Astrocyte of the hippocampus (primary cell): ENCODE measurements around the gene CFAP20DC.
"Not testable (repeated sequence)": the region's sequence is repeated elsewhere in the genome, so short reads cannot be mapped to it uniquely, and the experiment has no call there.

Experiments used
- DNase-seq: peaks from one replicate; pipeline ENCODE4 v3.0.0; 2011; ENCODE audit warnings: low read depth, low spot score

Gene CFAP20DC

DNA sequence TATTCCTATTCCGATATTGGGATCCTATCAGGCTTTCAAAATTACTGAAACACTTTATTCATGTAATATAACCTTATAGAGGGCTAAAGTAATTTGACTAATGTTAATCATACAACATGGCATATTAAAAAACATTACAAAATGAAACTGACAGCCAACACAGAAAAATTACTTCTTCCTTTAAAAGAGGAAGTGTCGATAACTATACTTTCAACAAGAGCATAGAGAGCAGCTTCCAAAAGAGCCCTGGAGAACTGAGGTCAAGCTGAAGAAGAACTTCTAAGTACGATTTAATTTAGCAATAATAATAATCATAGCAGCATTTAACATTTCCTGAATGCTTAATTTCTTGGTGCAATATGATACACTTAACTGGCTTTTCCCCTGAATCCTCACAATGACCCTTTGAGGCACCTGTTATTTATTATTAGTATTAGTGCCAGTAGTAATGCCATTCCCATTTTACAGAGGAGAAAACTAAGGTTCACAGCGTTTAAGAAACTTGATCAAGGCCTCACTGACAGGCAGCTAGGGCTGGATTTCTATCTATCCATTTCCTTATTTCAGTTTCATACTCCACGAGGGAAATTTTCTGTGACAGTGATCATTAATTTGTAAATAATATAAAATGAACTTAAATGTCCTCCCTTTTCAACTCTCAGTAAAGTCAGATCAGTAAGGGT lies 181.6 kb downstream of the CFAP20DC start:
- no peak for DNase-seq

DNA sequence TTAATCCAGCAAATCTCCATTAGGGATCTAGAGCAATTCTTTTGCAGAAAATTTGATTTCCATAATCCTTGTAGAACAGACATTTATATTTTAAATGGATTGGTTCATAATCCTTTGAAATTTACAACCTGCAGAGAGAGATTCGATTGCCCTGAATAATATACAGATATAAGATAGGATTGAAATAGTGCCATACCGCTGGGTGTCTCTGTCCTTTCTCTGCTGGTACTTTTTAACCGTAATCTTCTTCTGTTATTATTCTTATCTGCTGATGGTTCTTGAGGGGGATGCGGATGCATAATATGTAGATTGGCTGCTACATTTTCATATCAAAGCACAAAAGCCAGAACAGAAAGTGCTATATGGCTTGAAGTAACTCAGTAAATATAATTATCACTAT lies 182.2 kb downstream of the CFAP20DC start:
- no peak for DNase-seq

DNA sequence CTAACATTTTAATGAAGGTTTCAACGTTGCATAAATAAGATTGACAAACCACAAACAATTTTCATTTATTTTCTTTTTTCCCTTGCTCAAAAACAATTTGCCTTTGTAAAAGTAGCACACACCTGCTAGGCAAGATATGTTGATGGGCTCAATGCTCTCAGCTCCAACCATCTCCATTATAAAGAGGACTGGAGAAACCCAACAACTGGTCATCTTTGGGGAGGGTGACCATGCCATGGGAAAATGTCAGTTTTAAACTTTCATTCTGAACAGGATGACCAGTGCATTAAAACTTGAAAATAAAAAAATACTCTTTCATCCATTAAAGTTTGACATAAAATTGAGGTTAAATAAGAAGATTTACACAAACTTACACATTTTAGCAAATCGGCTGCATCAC lies 183.7 kb downstream of the CFAP20DC start:
- no peak for DNase-seq

DNA sequence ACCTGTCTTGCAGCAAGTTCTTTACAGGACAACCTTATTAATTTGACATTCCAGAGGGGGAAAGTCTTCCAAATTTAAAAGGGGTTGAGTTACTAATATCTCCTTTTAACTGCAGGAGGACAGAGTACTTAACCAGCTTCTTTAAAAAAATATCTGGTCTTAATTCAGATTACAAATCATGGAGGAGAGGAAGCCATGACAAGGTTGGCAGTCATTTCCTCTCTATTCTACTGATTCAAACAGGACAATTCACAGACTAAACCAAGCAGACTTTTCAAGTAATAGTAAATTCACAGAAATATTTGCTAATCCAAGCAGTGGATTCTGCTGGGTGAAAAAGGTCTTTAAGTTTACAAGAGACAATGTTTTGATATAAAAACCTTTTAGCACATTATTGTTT lies 185.3 kb downstream of the CFAP20DC start:
- no peak for DNase-seq

DNA sequence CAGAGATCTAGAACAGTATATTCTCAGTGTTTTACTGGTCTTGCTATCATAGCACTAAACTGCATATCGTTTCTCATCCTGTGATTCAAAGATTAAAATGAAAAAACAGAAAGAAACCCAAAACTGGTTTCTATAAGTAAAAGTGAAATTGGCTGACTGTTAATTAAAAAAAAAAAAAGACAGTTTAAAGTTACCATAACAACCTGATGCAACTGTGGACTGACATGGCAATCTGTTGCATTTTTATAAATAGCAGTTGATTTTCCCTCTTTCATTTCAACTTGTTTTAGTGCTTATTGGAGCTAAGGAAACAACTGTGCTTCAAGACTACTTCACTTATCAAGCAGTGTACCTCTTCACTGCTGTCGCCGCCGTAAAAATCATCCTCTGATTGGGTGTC lies 186.6 kb downstream of the CFAP20DC start:
- no peak for DNase-seq

DNA sequence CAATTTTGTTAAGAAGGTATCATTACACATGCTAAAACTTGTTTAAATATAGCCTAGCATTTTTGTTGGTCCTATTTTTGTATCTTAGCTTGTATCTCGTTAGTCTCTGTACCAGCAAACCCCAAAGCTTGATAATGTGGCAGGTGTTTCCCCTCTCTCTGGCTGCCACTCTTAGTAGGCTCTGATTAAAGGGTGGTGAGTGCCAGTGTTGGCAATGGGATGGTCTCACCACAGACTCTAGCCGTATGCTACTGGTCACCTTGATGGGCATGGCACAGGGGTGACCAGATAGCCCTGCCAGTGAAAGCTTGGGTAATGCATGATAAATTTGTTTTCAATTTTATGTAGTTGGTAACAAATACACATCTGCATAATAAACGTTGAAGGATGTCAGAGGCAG lies 188.3 kb downstream of the CFAP20DC start:
- no peak for DNase-seq

DNA sequence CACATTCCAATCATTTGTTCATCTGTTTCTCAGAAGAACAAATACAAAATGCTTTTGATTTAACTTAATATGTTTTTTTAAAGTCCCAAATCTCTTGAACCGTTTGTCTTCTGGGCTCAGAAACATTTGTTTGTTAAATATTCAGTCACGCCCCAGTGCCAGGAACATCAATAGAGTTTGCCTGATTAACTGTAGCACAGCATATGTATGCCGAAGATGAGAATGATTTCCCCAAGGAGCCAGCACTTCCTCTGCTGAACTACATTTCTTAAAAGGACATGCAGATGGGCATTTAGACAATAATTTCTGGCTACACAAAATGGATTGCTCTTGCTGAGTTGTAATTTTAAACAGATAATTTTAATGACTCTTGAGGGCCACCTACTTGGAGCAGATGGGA lies 191.7 kb downstream of the CFAP20DC start:
- DNase-seq, result no peak

DNA sequence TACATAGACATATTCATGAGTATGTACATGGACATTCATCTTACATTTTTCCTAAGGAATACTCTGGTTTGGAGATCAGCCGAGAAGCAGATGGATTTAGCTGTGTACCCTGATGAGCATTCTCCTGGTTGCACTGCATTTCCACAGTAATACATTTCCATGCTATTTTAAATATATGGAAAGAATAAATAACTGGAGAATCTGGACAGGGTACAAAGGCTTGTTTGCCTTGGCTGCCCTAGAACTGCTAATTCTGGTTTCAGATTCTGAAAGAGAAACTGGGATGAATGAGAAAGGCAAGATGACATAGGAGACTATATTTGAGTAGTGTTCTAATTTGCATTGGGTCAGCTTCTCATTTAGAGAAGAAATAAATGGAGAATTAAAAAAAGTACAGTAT lies 192.4 kb downstream of the CFAP20DC start:
- DNase-seq, result peak; percentile 17

DNA sequence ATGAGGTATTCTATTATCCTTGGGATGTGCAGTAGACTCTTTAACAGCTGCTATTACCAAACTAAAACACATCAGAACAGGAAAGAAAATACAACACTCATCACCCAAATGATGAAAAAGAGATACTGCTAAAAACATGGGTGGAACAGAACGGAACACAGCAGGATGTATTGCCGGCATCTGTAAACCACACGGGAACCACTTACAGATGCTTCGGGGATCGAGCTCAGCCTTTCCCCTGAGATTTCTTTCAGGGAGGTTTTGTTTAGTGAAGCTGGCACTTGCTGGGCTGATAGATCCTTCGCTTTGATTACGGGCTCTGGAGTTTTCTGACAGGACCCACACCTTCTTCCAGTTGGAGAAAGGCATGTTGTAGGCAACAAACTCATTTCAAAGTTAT lies 201.0 kb downstream of the CFAP20DC start:
- no peak for DNase-seq

DNA sequence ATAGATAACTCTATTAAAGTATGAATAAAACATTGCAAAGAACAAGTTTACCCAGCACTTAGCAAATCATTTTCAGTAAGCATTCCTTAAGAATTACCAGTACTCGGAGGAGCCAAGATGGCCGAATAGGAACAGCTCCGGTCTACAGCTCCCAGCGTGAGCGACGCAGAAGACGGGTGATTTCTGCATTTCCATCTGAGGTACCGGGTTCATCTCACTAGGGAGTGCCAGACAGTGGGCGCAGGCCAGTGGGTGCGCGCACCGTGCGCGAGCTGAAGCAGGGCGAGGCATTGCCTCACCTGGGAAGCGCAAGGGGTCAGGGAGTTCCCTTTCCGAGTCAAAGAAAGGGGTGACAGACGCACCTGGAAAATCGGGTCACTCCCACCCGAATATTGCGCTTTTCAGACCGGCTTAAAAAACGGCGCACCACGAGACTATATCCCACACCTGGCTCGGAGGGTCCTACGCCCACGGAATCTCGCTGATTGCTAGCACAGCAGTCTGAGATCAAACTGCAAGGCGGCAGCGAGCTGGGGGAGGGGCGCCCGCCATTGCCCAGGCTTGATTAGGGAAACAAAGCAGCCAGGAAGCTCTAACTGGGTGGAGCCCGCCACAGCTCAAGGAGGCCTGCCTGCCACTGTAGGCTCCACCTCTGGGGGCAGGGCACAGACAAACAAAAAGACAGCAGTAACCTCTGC lies 207.6 kb downstream of the CFAP20DC start:
- not testable (repeated sequence) for DNase-seq

DNA sequence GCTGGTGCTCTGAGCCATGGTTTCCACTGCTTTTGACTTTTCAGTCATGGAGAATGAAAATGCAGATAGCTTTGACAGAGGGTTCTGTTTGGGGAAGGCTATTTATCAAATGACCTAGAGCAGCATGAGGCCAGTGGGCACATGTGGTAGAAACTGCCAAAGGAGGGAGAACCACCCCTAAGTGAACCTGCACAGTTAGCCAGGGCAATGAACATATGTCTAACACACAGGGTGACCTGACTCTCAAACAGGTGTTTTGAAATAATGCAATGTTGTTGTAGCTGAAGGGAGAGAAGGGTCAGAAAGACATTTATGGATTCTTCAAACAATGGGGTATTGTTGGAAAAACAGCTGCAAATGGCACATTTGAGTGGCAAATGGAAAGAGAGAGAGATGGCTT lies 208.9 kb downstream of the CFAP20DC start:
- no peak for DNase-seq

DNA sequence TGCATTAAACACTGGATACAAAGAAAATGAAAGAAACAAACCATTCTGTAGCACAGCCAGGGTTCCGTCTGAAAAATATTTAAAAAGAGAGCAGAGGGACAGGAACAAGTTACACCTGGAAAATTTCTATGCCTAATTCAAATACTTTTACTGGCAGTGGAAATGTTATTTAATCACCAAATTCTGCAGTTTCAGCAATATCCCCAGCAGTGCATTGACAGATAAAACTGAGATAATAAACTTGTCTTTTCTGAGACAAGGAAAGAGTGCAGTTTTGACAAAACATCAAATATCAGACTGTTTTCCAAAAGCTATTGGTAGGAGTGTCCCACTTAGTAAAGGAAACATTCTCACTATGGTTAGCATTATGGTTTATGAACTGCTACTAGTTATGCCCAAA lies 209.9 kb downstream of the CFAP20DC start:
- no peak for DNase-seq

DNA sequence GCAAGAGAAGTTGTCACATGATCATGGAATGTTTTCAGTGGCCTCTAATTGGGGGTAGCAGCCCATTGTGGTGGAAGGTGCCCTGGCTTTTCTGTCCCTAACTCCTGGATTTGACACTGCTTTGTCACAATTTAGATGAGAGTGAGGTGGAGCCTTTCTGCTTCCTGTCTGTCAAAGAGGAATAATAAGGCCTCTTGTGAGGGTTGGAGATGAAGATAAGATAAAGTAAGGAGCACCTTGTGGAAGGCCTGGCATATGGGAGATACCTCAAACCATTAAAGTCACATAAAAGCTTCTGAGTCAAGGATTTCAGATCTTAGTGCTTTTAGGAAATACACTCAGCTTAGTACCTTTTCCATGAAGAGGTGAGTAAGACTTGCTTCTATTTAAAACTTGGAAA lies 210.6 kb downstream of the CFAP20DC start:
- no peak for DNase-seq

DNA sequence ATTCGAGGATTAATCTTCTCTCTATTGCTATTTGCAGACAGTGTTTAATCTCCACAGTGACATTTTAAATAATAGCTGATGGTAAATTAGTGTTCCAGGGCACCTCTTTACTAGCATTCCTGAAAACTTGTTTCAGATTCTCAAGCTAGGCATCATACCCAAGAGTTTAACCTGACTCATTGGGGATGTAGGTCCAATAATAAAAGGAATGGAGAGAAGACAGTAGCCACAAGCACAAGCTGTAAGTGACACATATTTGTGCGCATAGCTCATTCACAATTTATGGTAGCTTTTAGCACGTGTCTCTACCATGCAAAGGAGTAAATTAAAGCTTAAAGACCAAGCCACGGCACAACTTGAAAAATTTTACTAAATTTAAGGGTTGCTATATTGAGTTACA lies 212.0 kb downstream of the CFAP20DC start:
- no peak for DNase-seq

DNA sequence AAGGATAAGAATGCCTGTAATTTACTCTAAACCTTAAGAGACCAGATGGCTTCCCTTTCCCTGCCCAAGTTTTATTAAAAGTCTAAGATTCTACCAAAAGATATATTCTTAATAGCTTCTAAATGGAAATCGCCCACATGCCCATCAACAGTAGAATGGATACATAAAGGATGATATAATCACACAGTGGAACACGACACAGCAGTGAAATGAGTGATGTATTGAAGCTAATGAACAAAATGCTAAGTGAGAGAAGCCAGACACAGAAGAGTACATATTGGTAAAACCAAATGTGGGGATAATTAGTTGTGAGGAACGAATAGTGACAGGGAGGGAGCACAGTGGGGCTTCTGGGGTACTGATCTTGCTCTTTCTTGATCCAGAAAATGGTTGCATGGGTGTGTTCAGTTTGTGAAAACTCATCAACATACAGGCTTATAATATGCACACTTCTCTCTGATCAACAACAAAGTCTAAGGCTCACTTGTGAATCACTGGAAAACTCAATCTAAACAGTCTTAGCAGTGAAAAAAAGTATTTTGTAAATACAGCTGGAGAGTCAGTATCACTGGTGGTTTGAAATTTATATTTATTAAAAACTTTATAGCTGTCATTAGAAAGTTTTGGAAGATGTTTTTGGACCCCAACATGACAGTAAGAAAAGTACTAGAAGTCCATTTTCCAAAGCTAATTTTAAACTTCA lies 212.5 kb downstream of the CFAP20DC start:
- DNase-seq, result no peak

DNA sequence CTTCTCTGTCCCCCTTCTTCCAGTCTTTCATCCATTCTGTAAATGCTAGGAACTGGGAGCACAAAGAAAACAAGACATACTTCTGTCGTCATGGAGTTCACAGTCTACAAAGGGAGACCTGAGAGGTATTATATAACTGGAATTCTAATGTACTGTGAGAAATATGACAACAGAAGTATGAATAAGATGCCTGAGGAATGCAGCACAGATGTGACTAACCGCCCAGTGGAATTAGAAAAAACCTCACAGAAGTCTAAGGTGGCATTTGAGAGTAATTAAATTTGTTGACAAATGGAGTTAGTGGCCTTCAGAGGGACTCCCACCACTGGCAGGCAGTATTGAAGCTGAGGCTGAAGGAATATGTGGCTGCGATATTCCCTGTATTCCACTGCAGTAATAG lies 214.7 kb downstream of the CFAP20DC start:
- peak; percentile 48 for DNase-seq

DNA sequence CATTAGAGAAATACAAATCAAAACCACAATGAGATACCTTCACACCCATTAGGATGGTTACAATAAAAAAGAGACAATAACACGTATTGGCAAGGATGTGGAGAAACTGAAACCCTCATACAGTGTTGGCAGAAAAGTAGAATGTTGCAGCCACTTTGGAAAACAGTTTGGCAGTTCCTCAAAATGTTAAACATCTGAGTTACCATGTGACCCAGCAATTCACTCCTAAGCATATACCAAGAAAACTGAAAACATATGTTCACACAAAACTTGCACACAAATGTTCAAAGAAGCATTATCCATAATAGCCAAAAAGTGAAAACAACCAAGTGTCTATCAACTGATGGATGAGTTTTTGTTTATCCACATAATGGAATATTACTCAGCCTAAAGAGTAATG lies 216.3 kb downstream of the CFAP20DC start:
- DNase-seq, result no peak

DNA sequence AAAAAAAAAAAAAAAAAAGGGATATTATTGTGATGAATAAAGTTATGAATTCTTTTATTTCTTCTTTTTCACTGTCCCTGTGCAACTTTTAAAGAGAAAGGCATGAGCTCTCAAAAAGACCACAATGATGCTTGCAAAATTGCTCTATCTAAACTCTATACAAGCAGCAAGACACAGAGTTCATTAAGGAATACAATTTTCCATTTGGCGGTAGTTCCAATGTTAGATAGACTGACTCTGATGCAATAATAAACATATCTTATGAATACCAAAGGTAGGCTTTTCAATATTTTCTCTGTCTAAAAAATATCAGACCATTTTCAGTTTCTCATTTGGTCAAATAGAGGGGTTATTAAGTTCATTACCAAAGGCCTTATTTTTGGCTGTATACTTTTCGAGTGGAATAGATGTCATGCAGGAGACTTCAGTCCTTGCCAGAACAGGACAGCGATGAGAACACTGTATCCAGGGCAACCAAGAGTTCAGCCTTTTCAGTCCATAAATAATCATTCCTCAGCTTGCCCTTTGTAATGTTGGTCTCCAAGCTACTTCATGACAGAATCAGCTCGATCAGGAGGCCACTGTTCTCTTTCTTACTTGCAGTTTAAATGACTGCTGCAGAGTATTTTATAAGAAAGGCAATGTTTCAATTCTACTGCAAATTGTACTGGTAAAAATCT lies 220.4 kb downstream of the CFAP20DC start:
- DNase-seq, result peak; percentile 7

DNA sequence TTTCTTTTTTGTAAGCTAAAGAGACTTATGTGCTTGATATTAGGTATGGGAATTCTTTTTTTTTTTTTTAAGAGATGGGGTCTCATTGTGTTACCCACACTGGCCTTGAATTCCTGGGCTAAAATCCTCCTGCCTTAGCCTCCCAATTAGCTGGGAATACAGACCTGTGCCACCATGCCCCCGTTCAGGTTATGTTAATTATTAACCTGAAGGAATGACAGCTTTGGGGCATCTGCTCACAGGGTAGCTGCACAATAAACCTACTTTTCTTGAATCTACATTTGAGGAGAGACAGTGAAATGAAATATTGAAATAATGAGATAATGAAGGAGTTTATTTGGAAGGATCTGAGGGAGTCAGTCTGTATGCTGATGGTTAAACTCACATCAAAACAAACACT lies 225.0 kb downstream of the CFAP20DC start:
- DNase-seq, result no peak

DNA sequence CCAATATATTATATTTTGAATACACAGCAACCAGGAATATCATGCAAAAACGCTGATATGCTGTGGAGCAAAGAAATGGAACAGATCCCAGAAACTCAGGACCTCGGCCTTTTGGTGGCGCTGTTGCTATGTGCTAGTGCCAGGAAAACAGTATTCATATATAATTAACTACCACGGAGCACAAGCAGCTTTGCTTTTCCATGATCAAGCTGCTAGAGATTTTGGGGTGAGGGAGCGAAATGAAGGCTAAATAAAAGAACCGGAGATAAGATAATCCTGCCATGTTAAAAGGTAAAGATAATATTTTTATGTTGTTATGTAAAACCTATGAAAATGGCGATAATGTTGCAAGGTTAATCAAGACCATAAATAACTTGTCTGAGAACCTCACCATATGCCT lies 225.5 kb downstream of the CFAP20DC start:
- peak; percentile 76 for DNase-seq

DNA sequence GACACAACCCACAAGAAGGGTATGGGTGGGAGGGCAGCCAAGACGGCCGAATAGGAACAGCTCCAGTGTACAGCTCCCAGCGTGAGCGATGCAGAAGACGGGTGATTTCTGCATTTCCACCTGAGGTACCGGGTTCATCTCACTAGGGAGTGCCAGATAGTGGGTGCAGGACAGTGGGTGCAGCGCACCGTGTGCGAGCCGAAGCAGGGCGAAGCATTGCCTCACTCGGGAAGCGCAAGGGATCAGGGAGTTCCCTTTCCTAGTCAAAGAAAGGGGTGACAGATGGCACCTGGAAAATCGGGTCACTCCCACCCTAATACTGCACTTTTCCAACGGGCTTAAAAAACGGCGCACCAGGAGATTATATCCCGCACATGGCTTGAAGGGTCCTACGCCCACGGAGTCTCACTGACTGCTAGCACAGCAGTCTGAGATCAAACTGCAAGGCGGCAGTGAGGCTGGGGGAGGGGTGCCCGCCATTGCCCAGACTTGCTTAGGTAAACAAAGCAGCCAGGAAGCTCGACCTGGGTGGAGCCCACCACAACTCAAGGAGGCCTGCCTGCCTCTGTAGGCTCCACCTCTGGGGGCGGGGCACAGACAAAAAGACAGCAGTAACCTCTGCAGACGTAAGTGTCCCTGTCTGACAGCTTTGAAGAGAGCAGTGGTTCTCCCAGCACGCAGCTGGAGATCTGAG lies 243.1 kb downstream of the CFAP20DC start:
- DNase-seq, result not testable (repeated sequence)

DNA sequence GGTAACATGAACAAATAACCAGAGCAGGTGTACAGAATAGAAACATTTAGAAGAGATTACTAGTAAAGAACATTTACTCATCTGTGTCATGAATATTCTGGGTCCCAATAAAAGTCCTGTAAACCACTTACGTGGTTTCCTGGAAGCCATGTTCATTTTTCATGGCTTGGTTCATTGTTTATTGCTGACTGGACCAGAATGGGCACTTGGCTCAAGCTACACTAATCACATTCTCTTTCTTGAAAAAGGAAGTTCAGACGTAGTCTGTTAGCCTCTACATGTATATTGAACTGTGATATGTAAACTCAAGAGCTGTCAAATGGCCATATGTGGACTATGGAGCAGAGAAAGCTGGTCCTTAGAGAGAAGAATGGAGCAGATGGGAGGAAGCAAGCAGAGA lies 244.9 kb downstream of the CFAP20DC start:
- DNase-seq, result peak; percentile 22
